HepG2 (cell line): ENCODE measurements around the gene FLOT2. TPM values are rescaled to one million over a fixed set of nuclear protein-coding genes. Genes with fewer than 3 reads are reported as not detected.
A peak's percentile ranks its signal among the peaks of the same experiment; 100 is the strongest.

Source experiments
- ARHGAP35 ChIP-seq: sonication (generic); formaldehyde crosslinking; IDR thresholded peaks from 2 replicates; pipeline ENCODE4 v1.9.0; 2022; ENCODE audit warnings: mild to moderate bottlenecking, inconsistent platforms, moderate library complexity, missing genetic modification reagents, borderline replicate concordance
- ATF3 ChIP-seq: sonication (generic); formaldehyde crosslinking; IDR thresholded peaks from 2 replicates; pipeline ENCODE4 v1.4.0; 2020; ENCODE audit warnings: missing genetic modification reagents
- BCL6 ChIP-seq: IDR thresholded peaks from 2 replicates; pipeline ENCODE4 v1.6.1; 2016; ENCODE audit warnings: missing genetic modification reagents, missing compliant biosample characterization
- CREB1 ChIP-seq, 2 experiments: fragments of 450-650 bp in 1 of 2; IDR thresholded peaks; 2 replicates each; pipeline ENCODE4 v1.6.1; 2016 to 2017; ENCODE audit warnings: control low read depth in 1 of 2, mild to moderate bottlenecking in 1 of 2, missing compliant biosample characterization in 1 of 2, missing genetic modification characterization in 1 of 2
- EZH2 ChIP-seq: conservative IDR thresholded peaks from 2 replicates; pipeline ENCODE4 v1.6.1; 2012; ENCODE audit warnings: mild to moderate bottlenecking, low read depth, low read length, moderate library complexity
- HDAC1 ChIP-seq: sonication (generic); formaldehyde crosslinking; IDR thresholded peaks from 2 replicates; pipeline ENCODE4 v1.5.1; 2020; ENCODE audit warnings: mild to moderate bottlenecking, missing genetic modification reagents
- KLF12 ChIP-seq: sonication (generic); formaldehyde crosslinking; IDR thresholded peaks from 2 replicates; pipeline ENCODE4 v1.4.0; 2020; ENCODE audit warnings: missing genetic modification reagents, borderline replicate concordance
- MNT ChIP-seq: fragments of 450-650 bp; IDR thresholded peaks from 2 replicates; pipeline ENCODE4 v1.6.1; 2016
- MTA1 ChIP-seq: sonication (generic); formaldehyde crosslinking; IDR thresholded peaks from 2 replicates; pipeline ENCODE4 v1.4.0; 2020; ENCODE audit warnings: missing genetic modification reagents, mild to moderate bottlenecking, borderline replicate concordance
- NR2F6 ChIP-seq, 2 experiments: IDR thresholded peaks; 2 replicates each; pipeline ENCODE4 v1.6.1; 2016; ENCODE audit warnings: antibody characterized with exemption in 1 of 2, mild to moderate bottlenecking in 1 of 2
- SIN3A ChIP-seq: IDR thresholded peaks from 2 replicates; pipeline ENCODE4 v1.6.1; 2011; ENCODE audit warnings: low read depth, mild to moderate bottlenecking, control low read depth, low read length, borderline replicate concordance
- SIX1 ChIP-seq: sonication (generic); formaldehyde crosslinking; IDR thresholded peaks from 2 replicates; pipeline ENCODE4 v1.4.0; 2020; ENCODE audit warnings: missing genetic modification reagents, borderline replicate concordance
- SMARCC2 ChIP-seq: fragments of 450-650 bp; IDR thresholded peaks from 2 replicates; pipeline ENCODE4 v1.6.1; 2017; ENCODE audit warnings: antibody characterized with exemption, mild to moderate bottlenecking
- SOX6 ChIP-seq, 2 experiments: fragments of 450-650 bp in 1 of 2; sonication (generic) in 1 of 2; formaldehyde crosslinking in 1 of 2; IDR thresholded peaks; 2 replicates each; pipeline versions ENCODE4 v1.4.0 to v1.6.1; 2017 to 2020; ENCODE audit warnings: antibody characterized with exemption in 1 of 2, mild to moderate bottlenecking in 1 of 2, missing genetic modification reagents in 1 of 2
- YEATS2 ChIP-seq: sonication (generic); formaldehyde crosslinking; IDR thresholded peaks from 2 replicates; pipeline ENCODE4 v1.4.0; 2020; ENCODE audit warnings: missing genetic modification reagents, borderline replicate concordance
- ZNF350 ChIP-seq: sonication (generic); formaldehyde crosslinking; IDR thresholded peaks from 2 replicates; pipeline ENCODE4 v1.4.0; 2020; ENCODE audit warnings: mild to moderate bottlenecking, low read depth, missing genetic modification reagents, borderline replicate concordance
- polyA plus RNA-seq, 8 experiments: library from polyadenylated mRNA; depleted of rRNA in 3 of 8; stranded (reverse) in 7 of 8; unstranded in 1 of 8; fragments of >200 nt; fragmentation: Illumina TruSeq in 4 of 8; extraction: Trizol in 4 of 8; gene quantifications; 2 replicates each; pipeline versions ENCODE4 v1.2.1 to v1.2.3, GENCODE V29; 2011 to 2016; ENCODE audit warnings: low read depth in 4 of 8, missing spikeins in 1 of 8, mixed read lengths in 1 of 8; ENCODE audit not compliant: insufficient read depth in 1 of 8
- total RNA-seq, 5 experiments: library from RNA; depleted of rRNA; stranded (reverse); fragments of >200 nt; fragmentation: Illumina TruSeq; extraction: Trizol; gene quantifications; 2 replicates each; pipeline ENCODE4 v1.2.3, GENCODE V29; 2016; ENCODE audit warnings: low read depth in 1 of 5
- TF ChIP-seq, protein P1 (sequence below), 2 experiments: sonication (generic) in 1 of 2; formaldehyde crosslinking in 1 of 2; IDR thresholded peaks; 2 replicates each; pipeline versions ENCODE4 v1.6.1 to v1.9.0; 2014 to 2022; ENCODE audit warnings: antibody characterized with exemption in 1 of 2, borderline replicate concordance in 1 of 2, inconsistent platforms in 1 of 2, low read depth in 1 of 2, missing genetic modification reagents in 1 of 2
- TF ChIP-seq, protein P2 (sequence below): sonication (generic); formaldehyde crosslinking; IDR thresholded peaks from 2 replicates; pipeline ENCODE4 v1.4.0; 2020; ENCODE audit warnings: mild to moderate bottlenecking, low read depth, missing genetic modification reagents

The FLOT2 gene
- total and polyA plus RNA-seq, 2 of the 13 experiments (the other 11 are each of a cell fraction or from before 2014, with no cell fraction given): 54.3 to 54.5 TPM

DNA sequence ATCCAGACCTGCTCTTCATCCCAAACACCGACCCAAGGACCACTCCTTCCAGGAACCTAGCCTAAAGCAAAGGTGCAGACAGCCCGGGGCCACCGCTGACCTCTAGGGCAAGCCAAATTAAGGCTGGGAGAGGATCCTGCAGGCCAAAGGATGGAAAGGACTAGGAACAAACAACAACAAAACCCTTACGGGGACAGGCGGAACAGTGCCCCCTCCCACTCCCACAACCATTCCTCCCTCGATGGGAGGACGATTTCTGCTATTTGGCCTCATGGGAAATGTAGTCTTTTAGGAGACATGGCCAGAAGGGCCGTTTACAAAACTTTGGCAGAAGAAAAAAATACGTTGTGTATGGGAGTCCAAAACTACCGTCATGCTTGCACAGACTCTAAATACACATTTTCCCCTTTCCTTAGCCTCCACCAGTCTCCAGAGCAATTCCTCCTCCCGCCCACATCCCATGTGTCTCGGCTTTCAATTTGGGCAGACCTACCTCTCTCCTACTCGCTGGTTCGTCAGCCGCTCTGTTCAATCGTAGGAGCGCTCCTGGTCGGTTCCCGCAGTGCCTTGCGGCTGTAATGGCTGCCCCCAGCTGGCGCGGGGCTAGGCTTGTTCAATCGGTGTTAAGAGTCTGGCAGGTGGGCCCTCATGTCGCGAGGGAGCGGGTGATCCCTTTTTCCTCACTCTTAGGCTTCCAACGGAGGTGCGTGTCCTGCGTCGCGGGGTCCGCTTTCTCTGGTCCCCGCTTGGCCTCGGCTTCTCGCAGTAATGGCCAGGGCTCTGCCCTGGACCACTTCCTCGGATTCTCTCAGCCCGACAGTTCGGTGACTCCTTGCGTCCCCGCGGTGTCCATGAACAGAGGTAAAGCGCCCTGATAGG, 42.8 kb downstream of the FLOT2 start, which contains the start of gene ERAL1 (continued):
- TF ChIP-seq MNT: peak; percentile 14; the same call in 1 of the 2 replicates
- TF ChIP-seq, protein P1, sequence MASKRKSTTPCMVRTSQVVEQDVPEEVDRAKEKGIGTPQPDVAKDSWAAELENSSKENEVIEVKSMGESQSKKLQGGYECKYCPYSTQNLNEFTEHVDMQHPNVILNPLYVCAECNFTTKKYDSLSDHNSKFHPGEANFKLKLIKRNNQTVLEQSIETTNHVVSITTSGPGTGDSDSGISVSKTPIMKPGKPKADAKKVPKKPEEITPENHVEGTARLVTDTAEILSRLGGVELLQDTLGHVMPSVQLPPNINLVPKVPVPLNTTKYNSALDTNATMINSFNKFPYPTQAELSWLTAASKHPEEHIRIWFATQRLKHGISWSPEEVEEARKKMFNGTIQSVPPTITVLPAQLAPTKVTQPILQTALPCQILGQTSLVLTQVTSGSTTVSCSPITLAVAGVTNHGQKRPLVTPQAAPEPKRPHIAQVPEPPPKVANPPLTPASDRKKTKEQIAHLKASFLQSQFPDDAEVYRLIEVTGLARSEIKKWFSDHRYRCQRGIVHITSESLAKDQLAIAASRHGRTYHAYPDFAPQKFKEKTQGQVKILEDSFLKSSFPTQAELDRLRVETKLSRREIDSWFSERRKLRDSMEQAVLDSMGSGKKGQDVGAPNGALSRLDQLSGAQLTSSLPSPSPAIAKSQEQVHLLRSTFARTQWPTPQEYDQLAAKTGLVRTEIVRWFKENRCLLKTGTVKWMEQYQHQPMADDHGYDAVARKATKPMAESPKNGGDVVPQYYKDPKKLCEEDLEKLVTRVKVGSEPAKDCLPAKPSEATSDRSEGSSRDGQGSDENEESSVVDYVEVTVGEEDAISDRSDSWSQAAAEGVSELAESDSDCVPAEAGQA (IDR thresholded peaks at IDR 0.05; ENCODE audit: low read depth): no peak; the same call in 1 of the 2 replicates
- TF ChIP-seq, protein P1 (CRISPR knock-in tag; IDR thresholded peaks at IDR 0.05; ENCODE audit: borderline replicate concordance): 0 out of 2 replicates have a peak, but pooled peaks have one; percentile 6
- peak; percentile 47; the same call in 1 of the 2 replicates for TF ChIP-seq SIX1
- no peak for TF ChIP-seq SMARCC2
- 0 out of 2 replicates have a peak, but pooled peaks have one; percentile 18 for TF ChIP-seq BCL6 (CRISPR knock-in tag)
- TF ChIP-seq CREB1 (IDR thresholded peaks at IDR 0.05): 0 out of 2 replicates have a peak, but pooled peaks have one; percentile 9
- TF ChIP-seq CREB1 (CRISPR knock-in tag; IDR thresholded peaks at IDR 0.05): peak; percentile 84
- TF ChIP-seq ZNF350: peak; percentile 73
- TF ChIP-seq, protein P2, sequence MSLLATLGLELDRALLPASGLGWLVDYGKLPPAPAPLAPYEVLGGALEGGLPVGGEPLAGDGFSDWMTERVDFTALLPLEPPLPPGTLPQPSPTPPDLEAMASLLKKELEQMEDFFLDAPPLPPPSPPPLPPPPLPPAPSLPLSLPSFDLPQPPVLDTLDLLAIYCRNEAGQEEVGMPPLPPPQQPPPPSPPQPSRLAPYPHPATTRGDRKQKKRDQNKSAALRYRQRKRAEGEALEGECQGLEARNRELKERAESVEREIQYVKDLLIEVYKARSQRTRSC (CRISPR knock-in tag): no peak
- TF ChIP-seq HDAC1: peak; percentile 77
- TF ChIP-seq MTA1 (CRISPR knock-in tag): no peak
- peak; percentile 85; the same call in 1 of the 2 replicates for TF ChIP-seq YEATS2
- no peak for TF ChIP-seq EZH2
- TF ChIP-seq NR2F6 (IDR thresholded peaks at IDR 0.05): no peak
- peak; percentile 17; the same call in 1 of the 2 replicates for TF ChIP-seq NR2F6 (CRISPR knock-in tag; IDR thresholded peaks at IDR 0.05)
- 0 out of 2 replicates have a peak, but pooled peaks have one; percentile 8 for TF ChIP-seq KLF12 (CRISPR knock-in tag)
- no peak for TF ChIP-seq ARHGAP35 (CRISPR knock-in tag)
- TF ChIP-seq SOX6 (IDR thresholded peaks at IDR 0.05): no peak
- peak; percentile 12; the same call in 1 of the 2 replicates for TF ChIP-seq SOX6 (CRISPR knock-in tag; IDR thresholded peaks at IDR 0.05)
- peak; percentile 30; the same call in 1 of the 2 replicates for TF ChIP-seq ATF3 (CRISPR knock-in tag)
- peak; percentile 91; the same call in 1 of the 2 replicates for TF ChIP-seq SIN3A
